ENCODE data around the gene LPIN1.

LPIN1 gene

DNA sequence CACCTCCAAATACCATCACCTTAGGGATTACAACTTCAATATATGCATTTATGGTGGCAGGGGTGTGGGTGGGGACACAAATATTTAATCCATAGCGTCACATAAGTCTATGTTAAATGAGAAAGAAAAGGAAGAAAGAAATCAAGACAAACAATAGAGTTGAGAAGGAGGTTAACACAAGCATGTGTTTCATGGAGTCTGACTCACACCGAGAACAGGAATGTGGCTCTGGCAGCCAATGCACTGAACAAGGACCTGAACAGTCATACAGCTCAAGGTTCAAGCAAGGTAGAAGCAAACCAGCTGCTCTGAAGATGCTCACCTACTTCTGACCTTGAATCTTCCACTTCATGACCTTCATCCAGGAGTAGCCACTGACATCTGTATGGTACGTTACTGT, 36.2 kb upstream of the LPIN1 start:
- Mint-ChIP-seq H3K27me3 (no peaks in the 10 kb centered on the region), H3K4me1 (peaks cover 3% of the 10 kb centered on the region), H3K36me3 (no peaks in the 10 kb centered on the region), H3K27ac (no peak overlapping the region), H3K9me3 (no peaks in the 10 kb centered on the region), H3K4me3 (no peak overlapping the region)

DNA sequence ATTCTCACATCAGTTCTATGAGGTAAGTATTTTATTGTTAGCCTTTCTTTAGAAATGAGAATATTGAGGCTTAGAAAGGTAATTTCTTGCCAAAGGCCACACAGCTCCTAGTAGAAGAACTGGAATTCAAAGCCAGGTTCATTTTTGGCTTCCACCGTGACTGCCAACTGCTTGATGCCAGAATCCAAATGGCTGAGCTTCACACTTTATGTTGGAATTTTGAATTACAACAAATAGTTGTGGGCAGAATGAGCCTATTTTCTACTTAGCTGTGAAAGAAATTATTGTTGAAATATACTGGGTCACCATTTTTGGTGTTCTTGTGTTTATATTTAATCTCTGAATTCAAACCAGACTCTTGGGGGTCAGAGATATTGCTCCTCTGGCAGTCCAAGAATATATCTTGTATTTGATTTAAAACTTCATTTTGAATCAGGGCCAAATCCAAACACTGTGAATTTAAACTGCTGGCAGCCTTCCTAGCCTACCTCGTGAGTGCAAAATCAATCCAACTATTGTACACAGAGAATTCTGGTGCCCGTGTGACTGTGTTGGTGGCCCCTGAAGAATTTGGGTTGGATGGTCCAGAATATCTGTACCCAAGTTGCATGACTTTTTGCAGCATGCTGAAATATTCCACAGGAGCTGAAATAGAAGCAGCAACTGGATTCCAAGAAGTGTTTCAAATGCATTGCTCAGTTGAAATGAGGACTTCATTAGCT, 35.6 kb upstream of the LPIN1 start:
- H3K4me1 Mint-ChIP-seq: no peaks in the 10 kb centered on the region
- peaks cover 1% of the 10 kb centered on the region for H3K27me3 Mint-ChIP-seq
- no peak overlapping the region for H3K27ac Mint-ChIP-seq
- H3K36me3 Mint-ChIP-seq: no peaks in the 10 kb centered on the region
- H3K9me3 Mint-ChIP-seq: no peaks in the 10 kb centered on the region
- H3K4me3 Mint-ChIP-seq: no peak overlapping the region

DNA sequence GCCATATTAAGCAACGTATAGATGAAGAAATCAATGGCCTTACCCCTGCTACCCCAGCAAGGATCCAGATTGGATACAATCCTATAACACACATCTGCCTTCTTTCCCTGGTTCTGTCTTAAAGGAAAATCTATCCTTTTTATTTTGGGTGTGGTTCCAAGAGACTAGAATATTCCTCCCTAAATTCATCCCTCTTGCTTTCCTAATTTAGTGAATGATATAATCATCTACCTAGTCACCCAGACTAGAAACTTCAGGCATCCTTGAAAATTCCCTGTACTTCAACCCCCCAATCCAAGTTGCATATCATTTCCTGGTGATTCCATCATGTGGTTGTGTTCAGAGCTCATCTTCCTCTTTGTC, 35.1 kb upstream of the LPIN1 start:
- H3K27me3 Mint-ChIP-seq: peaks cover 1% of the 10 kb centered on the region
- H3K36me3 Mint-ChIP-seq: no peaks in the 10 kb centered on the region
- H3K4me3 Mint-ChIP-seq: no peak overlapping the region
- H3K9me3 Mint-ChIP-seq: no peaks in the 10 kb centered on the region
- H3K27ac Mint-ChIP-seq: no peak overlapping the region
- H3K4me1 Mint-ChIP-seq: no peaks in the 10 kb centered on the region

DNA sequence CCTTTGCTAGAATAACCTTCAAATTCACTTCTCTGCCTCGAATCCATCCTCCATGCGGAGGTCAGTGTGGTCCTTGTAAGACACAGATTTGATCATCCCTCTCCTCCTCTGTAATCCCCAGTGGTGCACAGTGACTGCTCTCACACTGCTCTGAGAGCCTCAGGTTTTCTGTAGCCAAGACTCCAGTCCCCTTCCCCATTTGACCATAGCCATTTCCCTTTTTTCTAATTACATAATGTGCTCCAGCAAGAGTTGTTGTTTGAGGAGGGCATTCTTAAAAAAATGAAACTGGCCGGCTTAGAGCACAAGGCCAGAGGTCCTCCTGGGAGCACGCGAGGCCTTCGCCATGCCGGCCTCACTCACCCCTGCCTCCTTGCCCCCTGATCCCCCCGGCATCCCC, 34.7 kb upstream of the LPIN1 start:
- no peaks in the 10 kb centered on the region for H3K9me3 Mint-ChIP-seq
- H3K36me3 Mint-ChIP-seq: no peaks in the 10 kb centered on the region
- no peaks in the 10 kb centered on the region for H3K4me1 Mint-ChIP-seq
- H3K4me3 Mint-ChIP-seq: no peak overlapping the region
- no peak overlapping the region for H3K27ac Mint-ChIP-seq
- peaks cover 1% of the 10 kb centered on the region for H3K27me3 Mint-ChIP-seq

DNA sequence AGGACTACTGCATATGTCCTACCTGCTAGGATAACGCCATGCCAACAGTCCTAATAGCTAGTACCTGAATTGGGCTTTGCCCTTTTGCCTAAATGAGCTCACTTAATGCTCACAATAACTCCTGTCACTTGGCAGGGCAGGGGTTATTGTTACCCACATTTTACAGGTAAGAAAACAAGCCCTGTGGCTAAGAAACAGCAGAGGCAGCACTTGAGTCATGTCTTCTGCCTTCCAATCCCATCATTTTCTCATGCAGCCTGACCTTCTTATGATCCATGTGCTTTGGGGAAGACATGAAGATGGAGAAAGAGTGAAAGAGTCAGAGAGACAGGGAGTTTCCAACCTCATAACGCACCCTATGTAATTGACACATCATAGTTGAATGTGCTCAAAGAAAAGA, 33.6 kb upstream of the LPIN1 start:
- Mint-ChIP-seq H3K36me3 (no peaks in the 10 kb centered on the region), H3K4me1 (no peaks in the 10 kb centered on the region), H3K27ac (no peak overlapping the region), H3K27me3 (peaks cover 1% of the 10 kb centered on the region), H3K9me3 (no peaks in the 10 kb centered on the region), H3K4me3 (no peak overlapping the region)

DNA sequence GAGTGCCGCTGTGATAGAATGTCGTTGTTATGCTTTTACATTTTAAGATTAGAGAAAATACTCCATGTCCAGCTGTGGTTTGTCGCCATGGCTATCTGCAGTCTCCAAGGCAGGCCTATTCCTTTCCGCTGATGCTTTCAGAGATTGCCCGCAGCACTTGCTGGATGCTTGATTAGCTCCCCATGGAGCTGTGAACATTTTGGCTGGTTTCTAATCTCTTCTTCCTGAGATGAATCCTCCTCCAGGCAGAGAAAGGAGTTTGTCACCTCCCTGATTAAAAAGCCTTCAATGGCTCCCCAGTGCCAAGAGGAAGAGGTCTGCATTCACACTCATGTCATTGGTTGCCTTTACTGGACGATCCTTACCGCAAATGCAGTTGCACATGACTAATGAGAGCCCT, 32.6 kb upstream of the LPIN1 start:
- Mint-ChIP-seq H3K9me3 (no peaks in the 10 kb centered on the region), H3K27ac (no peak overlapping the region), H3K36me3 (no peaks in the 10 kb centered on the region), H3K4me3 (no peak overlapping the region), H3K4me1 (no peaks in the 10 kb centered on the region), H3K27me3 (peaks cover 1% of the 10 kb centered on the region)

DNA sequence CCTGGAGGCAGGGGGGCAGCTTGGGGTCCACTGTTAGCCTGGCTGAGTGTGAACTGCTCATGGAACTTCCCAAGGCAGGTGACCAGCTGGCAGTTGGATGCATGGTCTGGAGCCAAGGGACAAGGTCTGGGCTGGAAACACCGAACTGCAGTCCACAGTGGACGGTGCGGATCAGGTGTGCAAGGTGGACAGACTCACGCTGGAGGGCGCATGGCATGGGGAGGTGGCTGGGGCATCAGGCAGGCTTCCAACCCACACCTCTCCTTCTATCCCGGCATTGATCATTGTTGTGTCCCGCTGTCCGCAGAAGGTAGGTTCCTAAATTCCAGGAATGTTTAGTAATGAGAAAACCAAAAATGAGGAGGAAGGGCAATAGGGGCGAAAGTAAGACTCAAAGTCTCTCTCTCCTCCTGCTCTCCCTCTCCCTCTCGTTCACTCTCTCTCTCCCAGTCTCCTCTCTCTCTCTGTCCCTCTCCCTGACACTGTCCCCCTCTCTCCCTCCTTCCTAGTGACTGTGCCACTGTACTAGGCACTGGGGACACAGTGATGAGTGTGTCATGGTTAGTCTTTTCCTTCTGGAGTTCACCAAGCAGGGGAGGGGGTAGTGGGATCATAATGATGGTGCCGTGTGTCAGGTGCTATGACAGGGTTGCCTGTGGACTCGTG, 30.3 kb upstream of the LPIN1 start:
- Mint-ChIP-seq H3K27ac (no peak overlapping the region), H3K27me3 (peaks cover 1% of the 10 kb centered on the region), H3K9me3 (no peaks in the 10 kb centered on the region), H3K4me3 (no peak overlapping the region), H3K36me3 (no peaks in the 10 kb centered on the region), H3K4me1 (peaks cover 9% of the 10 kb centered on the region)

DNA sequence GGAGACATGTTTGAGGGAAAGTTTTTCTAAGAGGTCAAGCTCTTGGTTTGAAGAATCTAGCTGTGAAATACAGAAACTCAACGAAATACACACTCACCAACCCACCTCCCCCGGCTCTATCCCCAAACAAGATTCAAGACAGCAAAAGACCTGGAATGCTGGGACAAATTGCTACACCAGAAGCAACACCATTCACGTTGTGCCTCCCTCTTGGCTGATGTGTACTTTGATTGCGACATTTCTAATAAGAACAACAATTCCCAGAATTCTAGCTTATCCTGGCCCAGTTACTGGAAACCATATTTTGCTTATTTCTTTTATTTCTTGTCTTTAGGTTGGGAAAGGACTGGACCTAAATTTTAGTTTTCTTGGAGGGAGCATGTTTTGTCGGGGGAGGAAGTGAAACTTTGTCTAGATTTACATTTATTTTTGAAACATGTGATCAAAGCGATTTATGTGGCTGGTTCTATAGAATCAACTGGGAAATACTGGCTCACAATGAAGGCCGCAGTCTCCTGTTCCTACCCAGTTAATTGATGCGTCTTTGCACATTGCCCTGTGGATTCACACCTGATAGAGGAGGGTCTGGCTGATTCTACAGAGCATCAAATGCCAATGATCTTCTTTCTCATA, 29.6 kb upstream of the LPIN1 start:
- H3K36me3 Mint-ChIP-seq: no peaks in the 10 kb centered on the region
- peaks cover 1% of the 10 kb centered on the region for H3K27me3 Mint-ChIP-seq
- H3K27ac Mint-ChIP-seq: no peak overlapping the region
- H3K9me3 Mint-ChIP-seq: no peaks in the 10 kb centered on the region
- no peak overlapping the region for H3K4me3 Mint-ChIP-seq
- peaks cover 9% of the 10 kb centered on the region for H3K4me1 Mint-ChIP-seq

DNA sequence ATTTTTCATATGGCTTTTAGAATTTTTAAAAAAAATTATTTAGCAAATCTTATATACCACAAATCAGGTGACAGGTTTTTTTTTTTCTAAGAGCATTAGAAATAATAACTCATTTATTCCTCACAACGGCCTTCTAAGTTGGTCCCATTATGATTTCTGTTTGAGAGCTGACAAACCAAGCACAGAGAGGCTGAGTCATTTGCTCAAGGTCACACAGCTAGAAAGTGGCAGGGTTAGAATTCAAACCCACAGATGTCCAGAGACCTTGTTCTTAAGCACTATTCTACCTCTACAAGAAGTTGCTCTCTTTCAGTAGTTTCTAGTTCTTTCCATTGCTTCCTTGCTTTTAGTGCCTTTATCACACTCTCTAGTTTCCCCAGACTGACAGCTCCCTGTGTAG, 28.8 kb upstream of the LPIN1 start:
- no peak overlapping the region for H3K4me3 Mint-ChIP-seq
- H3K27me3 Mint-ChIP-seq: peaks cover 1% of the 10 kb centered on the region
- no peak overlapping the region for H3K27ac Mint-ChIP-seq
- no peaks in the 10 kb centered on the region for H3K36me3 Mint-ChIP-seq
- H3K4me1 Mint-ChIP-seq: peaks cover 9% of the 10 kb centered on the region
- no peaks in the 10 kb centered on the region for H3K9me3 Mint-ChIP-seq

DNA sequence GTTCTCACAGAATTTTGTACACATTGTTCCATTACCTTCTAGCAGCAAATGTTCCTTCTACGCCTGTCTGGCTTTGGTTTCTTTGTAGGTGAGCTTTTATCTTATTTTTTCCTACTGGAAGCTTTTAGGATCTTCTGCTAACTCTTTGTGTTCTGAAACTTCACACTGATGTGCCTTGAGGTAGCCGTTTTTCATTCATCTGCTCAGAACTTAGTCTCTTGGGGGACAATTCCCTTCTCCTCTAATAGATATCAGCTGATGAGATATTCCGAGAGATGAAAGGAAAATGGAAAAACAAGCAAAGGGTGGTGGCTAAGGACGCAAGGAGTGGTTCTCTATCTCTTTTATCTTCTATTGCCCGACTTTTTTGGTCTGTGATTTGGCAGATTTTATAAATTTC, 27.8 kb upstream of the LPIN1 start:
- Mint-ChIP-seq H3K27ac (no peak overlapping the region), H3K9me3 (no peaks in the 10 kb centered on the region), H3K4me3 (no peak overlapping the region), H3K27me3 (peaks cover 1% of the 10 kb centered on the region), H3K36me3 (no peaks in the 10 kb centered on the region), H3K4me1 (peaks cover 9% of the 10 kb centered on the region)

DNA sequence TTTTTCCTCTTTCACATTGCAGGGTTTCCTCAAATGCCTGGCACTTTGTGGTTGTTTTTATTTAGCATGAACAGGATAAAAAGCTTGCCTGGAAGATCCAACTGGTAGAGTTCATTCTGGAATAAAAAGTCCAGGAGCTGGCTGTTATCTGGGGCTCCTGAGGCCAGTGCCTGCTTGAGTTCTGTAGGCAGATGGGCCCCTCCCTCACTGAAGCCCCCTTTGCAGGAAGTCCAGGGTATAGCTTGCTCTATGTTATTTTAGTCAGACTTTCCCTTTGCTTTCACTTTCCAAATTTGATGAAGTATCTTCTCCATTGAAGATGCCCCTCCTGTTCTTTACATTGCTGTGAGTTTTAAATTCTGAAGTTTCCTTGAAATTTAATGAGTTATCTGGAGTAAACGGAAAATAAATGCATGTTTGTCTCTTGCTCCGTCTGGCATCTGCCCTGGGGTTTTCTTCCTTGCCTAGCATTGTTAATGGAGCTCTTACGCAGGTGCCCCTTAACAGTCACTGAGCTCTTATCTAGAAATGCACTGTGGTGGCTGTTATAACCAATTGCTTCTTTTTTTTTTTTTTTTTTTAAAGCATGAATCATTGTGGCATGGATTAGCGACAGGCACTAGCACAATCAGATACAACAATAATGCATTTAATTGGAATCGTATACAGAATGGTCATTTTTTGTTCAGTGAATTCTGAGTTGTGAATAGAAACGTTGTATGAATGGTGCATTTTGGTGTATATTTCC, 27.0 kb upstream of the LPIN1 start:
- peaks cover 1% of the 10 kb centered on the region for H3K27me3 Mint-ChIP-seq

DNA sequence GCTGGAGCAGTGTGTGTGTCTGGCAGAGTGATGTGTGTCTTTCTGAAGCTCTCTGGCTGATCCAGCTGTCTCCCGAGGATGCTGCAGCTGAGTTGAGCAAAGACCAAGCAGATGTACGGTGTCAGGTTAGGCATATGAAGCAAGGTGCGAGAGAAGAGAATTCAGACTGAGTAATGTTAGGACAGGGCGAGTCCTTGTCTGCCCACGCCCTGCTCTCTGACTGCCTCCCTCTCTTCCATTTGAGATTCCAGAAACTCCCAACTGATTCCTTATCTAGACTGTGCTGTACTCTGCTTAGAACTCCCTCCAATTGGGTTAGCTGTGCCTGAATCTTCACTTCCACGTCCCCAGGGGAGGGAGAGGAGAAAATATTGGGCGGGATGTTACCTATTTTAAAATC, 25.7 kb upstream of the LPIN1 start:
- H3K9me3 Mint-ChIP-seq: no peaks in the 10 kb centered on the region
- no peaks in the 10 kb centered on the region for H3K27me3 Mint-ChIP-seq
- H3K27ac Mint-ChIP-seq: no peak overlapping the region
- peaks cover 9% of the 10 kb centered on the region for H3K4me1 Mint-ChIP-seq
- H3K4me3 Mint-ChIP-seq: no peak overlapping the region
- H3K36me3 Mint-ChIP-seq: no peaks in the 10 kb centered on the region

More for the DNA sequence above, 27.0 kb upstream of the LPIN1 start:
- H3K4me3 Mint-ChIP-seq: peak overlapping the region; percentile 9
- H3K27ac Mint-ChIP-seq: peak overlapping the region; percentile 20
- H3K4me1 Mint-ChIP-seq: peaks cover 9% of the 10 kb centered on the region
- H3K36me3 Mint-ChIP-seq: no peaks in the 10 kb centered on the region
- no peaks in the 10 kb centered on the region for H3K9me3 Mint-ChIP-seq

DNA sequence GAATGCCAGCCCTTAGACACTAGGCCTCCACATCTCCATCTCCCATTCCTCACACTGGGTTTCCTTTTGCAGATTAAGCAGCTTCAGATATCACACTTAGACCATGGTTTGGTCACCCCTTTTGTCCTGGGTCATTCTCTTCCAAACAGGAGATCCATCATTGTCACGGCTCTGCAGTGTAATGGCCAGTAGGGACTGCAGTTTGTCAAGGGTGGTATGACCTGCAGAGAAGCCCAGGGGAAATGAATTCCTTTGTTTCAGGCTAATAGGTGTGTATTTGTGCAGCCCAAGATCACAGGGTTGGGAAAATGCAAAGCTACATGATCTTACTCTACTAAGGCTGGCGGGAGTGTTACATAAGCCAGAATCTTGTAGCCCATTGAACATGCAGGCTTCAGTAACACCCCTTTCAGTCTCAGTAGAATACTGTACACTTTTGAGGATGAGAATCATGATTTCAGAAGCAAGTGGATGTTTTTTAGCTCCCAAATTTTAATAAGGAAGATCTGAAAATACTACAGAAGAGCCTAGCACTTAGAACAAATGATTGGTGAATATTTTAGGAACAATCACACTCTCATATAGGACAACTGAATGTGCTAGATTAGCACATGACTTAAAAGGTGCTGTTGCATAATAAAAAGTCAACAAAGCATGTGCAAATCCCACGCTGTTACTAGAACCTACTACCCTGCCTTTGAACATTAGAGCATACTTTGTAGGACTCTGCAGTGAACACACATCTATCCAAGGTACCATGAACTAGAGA, 24.0 kb upstream of the LPIN1 start:
- Mint-ChIP-seq H3K36me3 (no peaks in the 10 kb centered on the region), H3K4me3 (no peak overlapping the region), H3K27me3 (no peaks in the 10 kb centered on the region), H3K9me3 (no peaks in the 10 kb centered on the region), H3K4me1 (peaks cover 9% of the 10 kb centered on the region), H3K27ac (no peak overlapping the region)

DNA sequence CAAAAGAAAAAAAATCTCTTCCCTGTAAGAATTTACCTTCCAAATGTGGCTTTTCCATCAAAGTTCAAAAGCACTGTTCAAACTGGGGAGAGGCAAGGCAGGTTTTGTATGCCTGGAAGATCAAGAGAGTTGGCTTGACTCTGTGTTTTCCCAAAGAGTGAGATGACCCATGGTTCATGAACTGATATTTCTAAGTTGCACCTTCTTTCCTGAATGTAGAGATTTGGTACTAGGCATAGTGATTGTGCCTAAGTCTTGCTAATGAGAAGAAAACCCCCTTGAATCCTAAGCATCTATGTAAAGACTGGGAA, 23.4 kb upstream of the LPIN1 start:
- H3K9me3 Mint-ChIP-seq: no peaks in the 10 kb centered on the region
- peaks cover 9% of the 10 kb centered on the region for H3K4me1 Mint-ChIP-seq
- H3K36me3 Mint-ChIP-seq: no peaks in the 10 kb centered on the region
- no peak overlapping the region for H3K4me3 Mint-ChIP-seq
- no peaks in the 10 kb centered on the region for H3K27me3 Mint-ChIP-seq
- H3K27ac Mint-ChIP-seq: no peak overlapping the region

DNA sequence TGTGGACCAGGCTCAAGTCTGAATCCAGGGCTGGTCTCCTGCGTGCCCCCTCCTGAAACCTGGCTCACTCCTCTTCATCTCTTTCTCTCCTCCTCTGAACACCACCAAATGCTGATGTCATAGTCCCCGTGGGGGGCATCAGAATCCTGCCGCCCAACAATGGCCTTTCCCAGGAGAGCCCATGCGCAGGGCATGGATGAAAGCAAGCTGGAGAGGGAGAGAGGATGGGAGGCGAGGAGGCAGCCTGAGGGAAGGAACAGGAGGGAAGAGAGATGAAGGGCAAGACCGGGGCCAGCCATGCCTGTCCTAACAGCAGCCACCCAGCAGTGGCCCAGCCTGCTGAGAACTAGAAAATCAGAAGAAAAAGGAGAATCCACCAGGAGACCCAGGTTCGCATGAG, 22.3 kb upstream of the LPIN1 start:
- H3K9me3 Mint-ChIP-seq: no peaks in the 10 kb centered on the region
- H3K36me3 Mint-ChIP-seq: no peaks in the 10 kb centered on the region
- no peaks in the 10 kb centered on the region for H3K27me3 Mint-ChIP-seq
- H3K4me3 Mint-ChIP-seq: no peak overlapping the region
- H3K4me1 Mint-ChIP-seq: peaks cover 9% of the 10 kb centered on the region
- no peak overlapping the region for H3K27ac Mint-ChIP-seq
